ENCODE results near the gene CNIH2. TPM values are rescaled to one million over a fixed set of nuclear protein-coding genes. Genes with fewer than 3 reads are reported as not detected.

The CNIH2 gene
- total RNA-seq, 1 donor from 2014 or later, result 0.89 TPM

DNA sequence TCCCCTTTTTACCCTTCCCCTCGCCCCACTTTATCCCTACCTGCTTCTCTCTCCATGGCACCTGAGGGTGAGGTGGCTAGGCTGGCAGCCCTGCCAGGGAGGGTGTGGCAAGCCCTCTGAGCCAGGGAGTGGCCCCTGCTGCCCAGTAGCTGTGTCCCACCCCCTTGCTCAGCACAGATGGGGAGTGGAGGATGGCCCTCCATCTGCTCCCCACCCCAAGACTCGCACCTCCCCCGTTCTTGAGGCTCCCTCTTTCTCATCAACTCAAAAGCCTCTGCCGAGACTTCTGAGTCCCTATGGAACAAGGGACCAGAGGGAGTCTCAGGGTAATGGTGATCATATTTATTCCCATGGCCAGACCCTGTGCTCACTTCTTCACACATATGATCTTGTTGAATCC, 15.4 kb downstream of the CNIH2 start:
- peaks cover 39% of the 10 kb centered on the region for H3K27me3 ChIP-seq (ENCODE audit: low read depth)
- no peak overlapping the region for H3K27ac ChIP-seq
- TF ChIP-seq CTCF (IDR thresholded peaks at IDR 0.05), result no peak
- no peak overlapping the region for H3K4me3 ChIP-seq
- no peaks in the 10 kb centered on the region for H3K36me3 ChIP-seq
- peaks cover 16% of the 10 kb centered on the region for H3K4me1 ChIP-seq
- intact Hi-C loops (cut with DNase I), result no loop called here
- DNase-seq, result no peak
- H3K9me3 ChIP-seq, result no peaks in the 10 kb centered on the region
- ATAC-seq, result no peak

DNA sequence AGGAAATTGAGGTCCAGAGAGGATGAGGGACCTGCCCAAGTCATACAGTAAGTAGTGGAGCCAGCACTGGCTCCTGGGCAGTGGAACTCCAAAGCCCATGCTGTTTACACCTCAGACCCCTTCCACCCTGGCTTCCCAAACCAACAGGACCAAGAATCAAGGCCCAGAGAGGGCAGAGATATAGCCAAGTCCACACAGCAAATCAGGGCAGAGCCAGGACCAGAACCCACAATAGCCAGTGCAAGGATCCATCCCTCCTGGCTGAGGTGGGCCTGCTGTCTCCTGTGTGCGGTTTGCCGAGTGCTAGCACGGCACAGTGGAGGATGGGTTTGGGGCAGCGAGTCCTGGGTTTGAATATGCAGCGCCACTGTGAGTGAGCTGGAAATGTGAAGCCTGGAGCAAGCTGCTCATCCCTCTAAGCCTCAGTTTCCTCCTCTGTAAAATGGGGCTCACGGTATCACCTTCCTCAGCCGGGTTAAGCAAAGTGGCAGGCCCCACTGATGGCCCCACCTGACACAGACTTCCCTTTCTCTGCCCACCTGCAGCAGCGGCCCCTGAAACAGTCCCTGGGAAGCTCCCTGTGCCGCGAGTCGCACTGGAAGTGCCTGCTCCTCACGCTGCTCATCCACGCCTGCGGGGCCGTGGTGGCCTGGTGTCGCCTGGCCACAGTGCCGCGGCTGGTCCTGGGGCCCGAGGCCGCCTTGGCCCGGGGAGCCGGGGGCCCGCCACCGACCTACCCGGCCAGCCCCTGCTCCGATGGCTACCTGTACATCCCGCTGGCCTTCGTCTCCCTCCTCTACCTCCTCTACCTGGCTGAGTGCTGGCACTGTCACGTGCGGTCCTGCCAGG, 16.0 kb downstream of the CNIH2 start:
- DNase-seq (no peak), ATAC-seq (no peak)
- Histone ChIP-seq H3K36me3 (no peaks in the 10 kb centered on the region), H3K9me3 (no peaks in the 10 kb centered on the region), H3K4me3 (no peak overlapping the region), H3K27ac (no peak overlapping the region), H3K27me3 (ENCODE audit: low read depth) (peaks cover 39% of the 10 kb centered on the region), H3K4me1 (peaks cover 16% of the 10 kb centered on the region)
- intact Hi-C loops (cut with DNase I), result no loop called here
- TF ChIP-seq CTCF (IDR thresholded peaks at IDR 0.05), result no peak

DNA sequence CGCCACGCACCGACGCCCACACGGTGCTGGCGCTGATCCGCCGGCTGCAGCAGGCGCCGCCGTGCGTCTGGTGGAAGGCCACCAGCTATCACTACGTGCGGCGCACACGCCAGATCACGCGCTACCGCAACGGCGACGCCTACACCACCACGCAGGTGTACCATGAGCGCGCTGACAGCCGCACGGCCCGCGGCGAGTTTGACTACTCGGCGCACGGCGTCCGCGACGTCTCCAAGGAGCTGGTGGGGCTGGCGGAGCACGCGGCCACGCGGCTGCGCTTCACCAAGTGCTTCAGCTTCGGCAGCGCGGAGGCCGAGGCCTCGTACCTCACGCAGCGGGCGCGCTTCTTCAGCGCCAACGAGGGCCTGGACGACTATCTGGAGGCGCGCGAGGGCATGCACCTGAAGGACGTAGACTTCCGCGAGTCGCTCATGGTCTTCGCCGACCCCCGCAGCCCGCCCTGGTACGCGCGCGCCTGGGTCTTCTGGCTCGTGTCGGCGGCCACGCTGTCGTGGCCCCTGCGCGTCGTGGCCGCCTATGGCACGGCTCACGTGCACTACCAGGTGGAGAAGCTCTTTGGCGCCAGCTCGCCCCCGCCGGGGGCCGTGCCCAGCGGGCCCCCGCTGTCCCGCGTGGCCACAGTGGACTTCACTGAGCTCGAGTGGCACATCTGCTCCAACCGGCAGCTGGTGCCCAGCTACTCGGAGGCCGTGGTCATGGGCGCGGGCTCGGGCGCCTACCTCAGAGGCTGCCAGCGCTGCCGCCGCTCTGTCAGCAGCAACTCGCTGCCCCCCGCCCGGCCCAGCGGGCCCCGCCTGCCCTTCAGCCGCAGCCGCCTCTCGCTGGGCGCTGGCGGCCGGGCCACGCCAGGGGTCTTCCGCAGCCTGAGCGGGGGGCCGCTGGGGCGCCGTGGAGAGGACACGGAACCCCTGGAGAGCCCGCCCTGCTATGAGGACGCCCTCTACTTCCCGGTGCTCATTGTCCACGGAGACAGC, 16.9 kb downstream of the CNIH2 start:
- no peak for TF ChIP-seq CTCF (IDR thresholded peaks at IDR 0.05)
- no peak overlapping the region for H3K27ac ChIP-seq
- DNase-seq (no peak), ATAC-seq (no peak)
- peaks cover 39% of the 10 kb centered on the region for H3K27me3 ChIP-seq (ENCODE audit: low read depth)
- intact Hi-C loops (cut with DNase I), result no loop called here
- no peaks in the 10 kb centered on the region for H3K9me3 ChIP-seq
- H3K4me3 ChIP-seq, result no peak overlapping the region
- H3K4me1 ChIP-seq, result peaks cover 11% of the 10 kb centered on the region
- no peaks in the 10 kb centered on the region for H3K36me3 ChIP-seq

GRCh38 chr11:66297610-66298009, 19.6 kb downstream of the CNIH2 start:
- no peak overlapping the region for H3K4me3 ChIP-seq
- no peaks in the 10 kb centered on the region for H3K4me1 ChIP-seq
- intact Hi-C loops (cut with DNase I), result no loop called here
- no peak overlapping the region for H3K27ac ChIP-seq
- ATAC-seq (no peak), DNase-seq (no peak)
- H3K27me3 ChIP-seq (ENCODE audit: low read depth), result peaks cover 24% of the 10 kb centered on the region
- H3K36me3 ChIP-seq, result no peaks in the 10 kb centered on the region
- no peaks in the 10 kb centered on the region for H3K9me3 ChIP-seq
- TF ChIP-seq CTCF (IDR thresholded peaks at IDR 0.05), result no peak

DNA sequence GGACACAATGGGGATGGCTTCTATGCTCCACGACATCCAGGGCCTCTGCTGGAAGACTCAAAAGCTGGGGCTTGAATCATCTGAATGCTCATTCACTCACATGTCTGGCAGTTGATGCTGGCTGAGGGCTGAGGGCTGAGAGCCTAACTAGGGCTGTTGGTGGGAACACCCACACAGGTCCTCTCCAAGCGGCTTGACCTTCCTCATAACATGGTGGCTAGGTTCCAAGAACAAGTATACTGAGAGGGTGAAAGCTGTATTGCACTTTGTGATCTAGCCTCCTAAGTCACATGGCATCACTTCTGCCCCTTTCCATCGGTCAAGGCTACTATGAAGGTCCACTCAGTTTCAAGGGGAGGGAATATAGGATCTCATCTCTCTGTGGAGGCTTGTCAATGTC, 21.2 kb downstream of the CNIH2 start:
- no peak for ATAC-seq
- intact Hi-C loops (cut with DNase I), result no loop called here
- Histone ChIP-seq H3K4me1 (no peaks in the 10 kb centered on the region), H3K27me3 (ENCODE audit: low read depth) (peaks cover 10% of the 10 kb centered on the region), H3K4me3 (no peak overlapping the region), H3K36me3 (no peaks in the 10 kb centered on the region), H3K27ac (no peak overlapping the region), H3K9me3 (no peaks in the 10 kb centered on the region)
- no peak for TF ChIP-seq CTCF (IDR thresholded peaks at IDR 0.05)
- no peak for DNase-seq

Measured in lower lobe of right lung (tissue), 2 donors.